ENCODE data around the gene FBN2. TPM values are rescaled to one million over a fixed set of nuclear protein-coding genes. Genes with fewer than 3 reads are reported as not detected.
"Not testable (repeated sequence)": the region's sequence is repeated elsewhere in the genome, so short reads cannot be mapped to it uniquely, and the experiment has no call there.

The FBN2 gene
- total RNA-seq, 1 experiment from 2014 or later: not detected

- in situ Hi-C loops (cut with HindIII; ENCODE audit: low pct_unique_long_range_greater_than_20kb, low sequenced_read_pairs); DNase-seq (ENCODE audit: low read depth): not testable (repeated sequence)
These were observed 80.7 kb downstream of the FBN2 start for GRCh38 chr5:128457147-128457915.

GRCh38 chr5:128455841-128456361 is 82.1 kb downstream of the FBN2 start:
- DNase-seq (ENCODE audit: low read depth): no peak
- in situ Hi-C loops (cut with HindIII; ENCODE audit: low pct_unique_long_range_greater_than_20kb, low sequenced_read_pairs): no loop called here

GRCh38 chr5:128453121-128453520 is 84.9 kb downstream of the FBN2 start:
- DNase-seq (ENCODE audit: low read depth): no peak

GRCh38 chr5:128447224-128447623 is 90.8 kb downstream of the FBN2 start:
- in situ Hi-C loops (cut with HindIII; ENCODE audit: low pct_unique_long_range_greater_than_20kb, low sequenced_read_pairs); DNase-seq (ENCODE audit: low read depth): not testable (repeated sequence)

More at GRCh38 chr5:128453121-128453520, 84.9 kb downstream of the FBN2 start:
- in situ Hi-C loops (cut with HindIII; ENCODE audit: low pct_unique_long_range_greater_than_20kb, low sequenced_read_pairs): no loop called here

GRCh38 chr5:128441941-128442350 is 96.1 kb downstream of the FBN2 start:
- DNase-seq (ENCODE audit: low read depth): no peak
- in situ Hi-C loops (cut with HindIII; ENCODE audit: low pct_unique_long_range_greater_than_20kb, low sequenced_read_pairs): no loop called here

- in situ Hi-C loops (cut with HindIII; ENCODE audit: low pct_unique_long_range_greater_than_20kb, low sequenced_read_pairs): no loop called here
- no peak for DNase-seq (ENCODE audit: low read depth)
These were observed 96.9 kb downstream of the FBN2 start for GRCh38 chr5:128441165-128441564.

- in situ Hi-C loops (cut with HindIII; ENCODE audit: low pct_unique_long_range_greater_than_20kb, low sequenced_read_pairs): no loop called here
- peak; percentile 68 for DNase-seq (ENCODE audit: low read depth)
These were observed 101.3 kb downstream of the FBN2 start for GRCh38 chr5:128436749-128437188.

- DNase-seq (ENCODE audit: low read depth): no peak
- in situ Hi-C loops (cut with HindIII; ENCODE audit: low pct_unique_long_range_greater_than_20kb, low sequenced_read_pairs): no loop called here
These were observed 102.2 kb downstream of the FBN2 start for GRCh38 chr5:128435861-128436260.

- in situ Hi-C loops (cut with HindIII; ENCODE audit: low pct_unique_long_range_greater_than_20kb, low sequenced_read_pairs): no loop called here
These were observed 103.1 kb downstream of the FBN2 start for GRCh38 chr5:128434993-128435392.

GRCh38 chr5:128432913-128433440 is 105.1 kb downstream of the FBN2 start:
- no peak for DNase-seq (ENCODE audit: low read depth)
- in situ Hi-C loops (cut with HindIII; ENCODE audit: low pct_unique_long_range_greater_than_20kb, low sequenced_read_pairs): no loop called here

More at GRCh38 chr5:128434993-128435392, 103.1 kb downstream of the FBN2 start:
- no peak for DNase-seq (ENCODE audit: low read depth)

- DNase-seq (ENCODE audit: low read depth): no peak
- in situ Hi-C loops (cut with HindIII; ENCODE audit: low pct_unique_long_range_greater_than_20kb, low sequenced_read_pairs): no loop called here
These were observed 110.1 kb downstream of the FBN2 start for GRCh38 chr5:128427921-128428320.

GRCh38 chr5:128426090-128426534 is 111.9 kb downstream of the FBN2 start:
- no peak for DNase-seq (ENCODE audit: low read depth)
- in situ Hi-C loops (cut with HindIII; ENCODE audit: low pct_unique_long_range_greater_than_20kb, low sequenced_read_pairs): no loop called here

GRCh38 chr5:128424646-128425045 is 113.4 kb downstream of the FBN2 start:
- in situ Hi-C loops (cut with HindIII; ENCODE audit: low pct_unique_long_range_greater_than_20kb, low sequenced_read_pairs): no loop called here
- DNase-seq (ENCODE audit: low read depth): no peak

GRCh38 chr5:128422612-128423011 is 115.4 kb downstream of the FBN2 start:
- in situ Hi-C loops (cut with HindIII; ENCODE audit: low pct_unique_long_range_greater_than_20kb, low sequenced_read_pairs): no loop called here
- DNase-seq (ENCODE audit: low read depth): no peak

GRCh38 chr5:128414469-128414868 is 123.6 kb downstream of the FBN2 start:
- in situ Hi-C loops (cut with HindIII; ENCODE audit: low pct_unique_long_range_greater_than_20kb, low sequenced_read_pairs): no loop called here
- DNase-seq (ENCODE audit: low read depth): no peak

GRCh38 chr5:128413356-128413755 is 124.7 kb downstream of the FBN2 start:
- DNase-seq (ENCODE audit: low read depth): no peak
- in situ Hi-C loops (cut with HindIII; ENCODE audit: low pct_unique_long_range_greater_than_20kb, low sequenced_read_pairs): no loop called here

- DNase-seq (ENCODE audit: low read depth): no peak
- in situ Hi-C loops (cut with HindIII; ENCODE audit: low pct_unique_long_range_greater_than_20kb, low sequenced_read_pairs): no loop called here
These were observed 125.7 kb downstream of the FBN2 start for GRCh38 chr5:128412145-128412930.

GRCh38 chr5:128409166-128409800 is 128.8 kb downstream of the FBN2 start:
- in situ Hi-C loops (cut with HindIII; ENCODE audit: low pct_unique_long_range_greater_than_20kb, low sequenced_read_pairs): no loop called here
- DNase-seq (ENCODE audit: low read depth): no peak

Measured in Caki2 (cell line).